Renal cortical epithelial cell (primary cell): ENCODE data around the gene MEDAG. TPM values are rescaled to one million over a fixed set of nuclear protein-coding genes. Genes with fewer than 3 reads are reported as not detected.

Experiments
- DNase-seq: peaks from one replicate; pipeline ENCODE4 v3.0.0-alpha.2; 2011; ENCODE audit warnings: low read depth
- total RNA-seq: library from RNA; depleted of rRNA; stranded (reverse); fragments of >200 nt; gene quantifications from 2 replicates; pipeline ENCODE4 v1.2.3, GENCODE V29; 2014

Gene MEDAG
- total RNA-seq, 1 donor from 2014 or later: 0.10 TPM

DNA sequence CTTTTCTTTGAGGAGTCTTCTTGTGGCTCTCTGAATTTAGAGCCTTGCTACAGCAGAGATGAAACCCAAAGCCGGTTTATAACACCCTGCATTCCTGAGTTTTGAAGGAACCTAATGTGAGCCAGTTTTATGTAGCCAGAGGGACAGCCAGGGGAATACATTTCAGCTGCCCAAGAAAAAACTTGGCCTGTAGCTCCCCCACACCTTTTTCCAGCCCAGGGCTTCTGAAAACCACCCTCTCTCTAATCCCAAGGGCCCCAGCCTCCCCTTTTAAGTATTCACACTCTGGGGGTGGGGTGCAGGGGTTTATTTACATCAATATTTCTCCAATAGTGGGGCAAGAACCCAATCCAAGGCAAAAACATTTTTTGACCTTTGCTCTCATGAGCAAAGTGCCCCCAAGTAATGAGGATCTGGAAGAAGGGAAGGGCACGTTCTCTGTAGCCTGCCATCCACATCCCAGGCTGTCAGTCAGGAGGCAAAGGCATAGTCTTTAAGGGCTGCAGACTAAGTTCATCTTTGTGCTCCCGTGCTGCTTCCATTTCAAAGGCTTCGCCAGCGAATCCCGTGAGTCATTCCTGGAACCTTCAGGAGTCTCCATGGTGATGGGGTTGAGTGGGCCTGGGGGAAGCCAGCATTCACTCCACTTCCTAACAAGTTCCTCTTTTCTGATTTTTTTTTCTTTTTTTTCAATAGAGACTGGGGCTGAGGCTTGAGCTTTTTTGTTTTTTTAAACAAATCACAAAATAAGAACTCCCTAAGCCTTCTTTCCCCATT, 33.2 kb upstream of the MEDAG start:
- DNase-seq: peak; percentile 80

DNA sequence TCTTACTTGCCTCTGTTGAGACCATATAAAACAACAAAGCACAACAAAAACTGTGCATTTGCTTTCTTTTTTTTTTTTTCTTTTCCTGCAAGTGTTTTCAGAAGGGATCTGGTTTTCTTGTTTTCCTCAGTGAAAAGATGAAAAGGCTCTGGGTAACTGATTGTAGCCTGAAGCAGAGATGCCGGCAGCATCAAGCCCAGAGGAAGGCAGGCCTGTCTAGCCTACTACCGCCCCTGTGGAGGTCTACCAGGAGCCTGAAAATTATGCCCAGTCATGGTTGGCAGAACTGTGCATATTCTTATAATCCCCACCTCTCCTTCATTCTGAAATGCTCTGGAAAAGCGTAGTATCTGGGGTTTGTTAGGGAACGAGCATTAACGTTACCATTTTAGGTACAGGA, 32.6 kb upstream of the MEDAG start:
- no peak for DNase-seq

DNA sequence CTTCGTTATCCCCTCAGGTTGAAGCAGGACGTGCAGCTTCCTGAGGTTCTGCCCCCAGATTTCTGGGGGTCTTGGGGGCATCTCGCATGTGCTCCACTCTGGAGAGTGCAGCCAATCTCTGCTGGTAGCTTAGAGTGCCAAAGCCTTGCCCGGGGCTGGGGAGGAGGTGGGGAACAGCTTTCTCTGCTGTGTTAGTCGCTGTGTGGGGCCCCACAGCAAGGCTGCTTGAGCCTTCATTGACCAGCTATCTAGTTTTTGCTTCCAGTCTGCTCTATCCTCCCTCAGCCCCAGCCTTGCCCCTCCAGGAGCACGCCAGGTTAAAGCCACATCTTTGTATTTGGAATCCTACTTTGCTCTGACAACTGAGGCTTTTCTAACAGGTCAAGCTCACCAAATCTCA, 32.0 kb upstream of the MEDAG start:
- no peak for DNase-seq

DNA sequence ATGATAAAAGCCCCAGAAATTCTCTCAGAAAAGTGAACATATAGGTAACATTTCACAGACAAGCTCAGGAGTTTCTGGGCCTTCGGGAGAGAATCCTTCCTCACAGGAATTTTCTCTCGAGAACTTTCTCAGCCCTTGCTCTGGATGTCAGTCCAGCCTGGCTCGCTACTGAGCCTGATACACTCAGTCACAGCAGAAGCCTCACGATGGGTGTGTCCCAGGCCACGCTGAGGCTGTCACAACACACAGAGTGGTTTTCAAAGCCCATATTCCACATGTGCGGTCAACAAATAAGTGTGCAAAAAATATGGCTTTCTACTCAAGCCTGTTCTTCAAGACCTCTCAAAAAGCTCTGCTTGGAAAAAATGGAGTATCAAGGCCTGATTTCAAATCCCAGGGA, 31.5 kb upstream of the MEDAG start:
- no peak for DNase-seq

DNA sequence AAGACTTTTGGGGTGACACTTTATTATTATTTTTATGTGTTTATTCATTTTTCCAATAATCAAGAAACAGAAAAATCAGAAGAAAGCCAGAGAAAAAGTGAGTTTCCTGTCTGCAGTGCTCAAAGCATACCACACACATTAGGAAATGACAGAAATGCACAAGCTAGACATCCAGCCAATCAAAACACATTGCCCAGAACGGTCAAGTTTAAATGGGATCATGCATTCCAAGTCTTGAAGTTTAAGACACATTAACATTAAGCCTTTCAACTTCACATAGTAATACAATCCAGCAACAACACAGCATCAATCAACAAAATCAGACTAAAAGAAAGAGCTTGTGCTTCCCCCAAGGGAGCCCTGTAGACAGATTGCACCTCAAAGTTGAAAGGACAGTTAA, 28.7 kb upstream of the MEDAG start:
- DNase-seq: peak; percentile 48

DNA sequence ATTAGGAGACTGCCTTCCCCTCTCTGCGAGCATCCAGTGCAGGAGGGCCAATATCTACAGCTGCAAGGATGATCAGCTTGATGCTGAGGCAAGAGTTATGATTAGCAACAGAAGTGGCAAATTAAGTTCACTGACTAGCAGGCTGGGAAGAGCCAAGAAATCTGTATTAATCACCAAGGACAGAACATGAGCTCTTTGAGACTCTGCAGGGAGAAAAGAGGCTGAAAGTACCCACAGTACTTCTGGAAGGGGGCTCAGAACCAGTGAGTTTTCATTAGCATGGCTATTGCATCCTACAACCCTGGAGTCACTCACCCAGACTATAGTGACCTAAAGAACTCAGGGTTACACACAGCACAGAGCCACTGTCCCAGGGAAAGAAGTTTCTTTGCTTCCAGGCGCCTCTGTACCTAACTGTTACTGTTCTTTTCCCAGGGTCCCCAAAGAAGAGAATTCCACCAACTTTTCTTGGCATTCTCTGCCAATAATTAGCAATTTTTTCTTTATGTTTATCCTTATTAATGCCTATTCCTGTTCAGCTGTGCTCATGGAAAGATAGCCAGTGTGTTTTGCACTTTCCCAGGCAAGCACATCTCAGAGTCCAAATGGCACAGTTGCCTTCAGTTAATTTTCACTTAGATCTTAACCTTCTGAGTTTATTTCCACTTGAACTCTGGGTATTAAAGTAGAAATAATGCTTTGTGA, 25.8 kb upstream of the MEDAG start:
- DNase-seq: peak; percentile 27

DNA sequence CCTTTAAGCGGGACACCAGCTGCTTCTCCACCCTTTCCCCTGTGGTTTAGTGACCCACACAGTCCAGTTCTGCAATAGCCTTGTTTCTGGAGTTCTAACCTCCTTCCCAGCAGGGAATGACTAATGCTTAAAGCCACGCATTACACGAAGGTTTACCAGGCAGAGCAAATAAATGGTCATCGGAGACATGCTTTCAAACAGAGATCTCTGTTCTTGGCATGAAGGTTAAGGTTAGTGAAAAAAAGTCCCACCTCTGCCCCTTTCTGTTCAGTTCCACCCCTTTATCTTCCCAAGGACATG, 25.3 kb upstream of the MEDAG start:
- peak; percentile 95 for DNase-seq

DNA sequence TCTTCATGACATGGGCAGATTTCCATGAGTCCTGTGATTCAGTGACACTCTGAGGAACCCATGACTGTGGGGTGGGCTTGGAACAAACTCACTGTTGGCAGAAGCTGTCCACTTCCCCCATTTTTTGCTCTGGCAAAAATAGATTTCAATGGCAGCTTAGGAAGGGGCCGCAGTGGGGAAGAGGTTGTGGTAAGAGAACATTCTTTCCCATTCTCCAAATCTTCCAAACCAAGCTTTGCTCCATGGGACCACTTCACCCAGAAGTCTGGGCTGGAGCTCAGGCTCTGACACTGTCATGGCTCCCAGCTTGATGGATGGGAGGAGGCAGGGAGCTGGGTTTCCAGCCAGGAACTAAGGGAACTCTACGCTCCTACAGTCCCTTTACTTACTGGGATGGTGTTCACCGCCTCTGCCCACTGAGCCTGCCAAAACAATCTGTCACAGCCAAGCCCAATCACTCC, 24.9 kb upstream of the MEDAG start:
- no peak for DNase-seq

DNA sequence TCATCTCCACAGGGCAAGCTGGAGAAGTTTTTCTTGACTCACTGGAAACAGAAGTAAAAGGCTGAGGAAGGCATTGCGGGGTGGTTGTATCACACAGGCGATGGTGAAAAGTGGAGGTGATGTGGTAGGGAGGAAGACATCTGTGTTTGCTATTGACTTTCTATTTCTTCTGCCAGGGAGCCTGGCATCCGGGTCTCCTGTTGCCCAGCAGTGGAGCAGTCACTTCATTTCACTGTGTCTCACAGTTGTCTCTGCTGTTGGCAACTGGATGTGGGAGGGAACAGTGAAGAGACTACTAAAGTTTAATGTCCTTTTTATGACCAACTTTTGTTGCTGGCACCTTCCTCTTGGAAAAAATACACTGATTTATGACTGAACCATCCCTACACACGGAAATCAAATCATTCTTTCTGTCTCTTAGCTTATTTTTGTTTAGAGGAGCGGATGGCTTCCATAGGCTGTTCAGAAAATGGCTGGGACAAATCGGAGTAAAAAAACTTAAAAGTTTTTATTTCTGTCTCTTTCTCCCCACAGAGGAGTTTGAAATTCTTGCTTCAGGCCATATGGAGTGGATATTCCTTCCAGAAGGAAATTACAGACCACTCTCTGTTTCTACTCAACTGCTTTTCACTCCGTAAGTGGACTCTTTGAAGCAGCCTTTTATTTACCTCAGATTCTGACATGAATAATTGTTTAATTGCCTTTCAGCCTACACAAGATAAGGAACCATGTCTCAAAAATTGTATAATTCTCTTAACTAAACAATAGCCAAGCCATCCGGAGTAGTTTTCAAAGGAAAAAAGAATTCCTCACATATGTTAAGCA, 23.8 kb upstream of the MEDAG start:
- DNase-seq: no peak

DNA sequence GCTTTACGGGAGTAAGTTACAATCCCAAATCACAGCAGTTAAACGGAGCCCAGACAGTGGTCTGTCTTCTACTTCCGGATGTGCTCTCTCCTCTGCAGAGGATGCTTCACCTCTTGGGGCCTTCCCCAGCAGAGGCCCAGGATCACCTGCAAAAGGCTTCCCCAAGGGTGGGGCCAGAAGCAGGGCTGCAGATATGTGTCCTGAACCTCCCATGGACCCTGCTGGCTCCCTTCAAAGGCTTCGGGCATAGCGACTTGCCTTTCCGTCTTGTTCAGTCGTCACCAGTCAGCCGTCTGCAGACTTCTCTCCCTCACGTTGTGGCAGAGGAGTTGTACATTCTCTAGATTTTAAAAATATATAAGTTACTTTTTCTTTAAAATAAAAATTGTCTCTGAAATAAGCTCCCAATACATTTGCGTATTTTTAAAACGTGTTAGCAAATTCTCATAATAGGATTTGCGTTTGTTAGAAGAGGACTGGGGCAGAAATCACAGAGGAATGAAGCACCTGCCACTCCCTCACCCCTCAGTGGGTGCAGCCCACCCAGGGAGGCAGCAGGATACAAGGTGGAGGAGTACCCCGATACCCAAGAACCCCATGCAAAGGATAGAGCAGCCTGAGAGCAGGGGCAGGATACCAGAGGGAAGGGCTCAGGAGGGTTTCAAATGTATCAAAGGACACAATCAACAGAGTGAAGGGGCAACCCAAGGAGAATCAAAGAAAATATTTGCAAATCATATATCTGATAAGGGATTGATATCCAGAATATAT, 22.9 kb upstream of the MEDAG start:
- no peak for DNase-seq

DNA sequence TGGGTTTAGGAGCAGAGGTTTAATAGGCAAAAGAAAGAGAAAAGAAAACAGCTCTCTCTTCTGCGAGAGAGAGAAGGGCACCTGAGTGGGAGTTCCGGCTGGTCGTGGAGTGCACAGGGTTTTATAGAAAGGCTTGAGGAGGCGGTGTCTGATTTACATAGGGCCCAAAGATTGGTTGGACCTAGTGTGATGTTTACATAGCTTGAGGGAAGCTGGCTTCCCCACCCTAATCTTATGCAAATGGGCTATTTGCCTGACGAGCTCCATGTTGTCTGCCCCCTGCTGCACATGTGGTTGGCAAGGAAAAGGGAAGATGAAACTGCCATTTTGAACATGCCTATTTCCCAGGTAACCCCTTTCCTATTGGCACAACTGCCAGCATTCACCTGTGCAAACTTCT, 21.5 kb upstream of the MEDAG start:
- DNase-seq: no peak

DNA sequence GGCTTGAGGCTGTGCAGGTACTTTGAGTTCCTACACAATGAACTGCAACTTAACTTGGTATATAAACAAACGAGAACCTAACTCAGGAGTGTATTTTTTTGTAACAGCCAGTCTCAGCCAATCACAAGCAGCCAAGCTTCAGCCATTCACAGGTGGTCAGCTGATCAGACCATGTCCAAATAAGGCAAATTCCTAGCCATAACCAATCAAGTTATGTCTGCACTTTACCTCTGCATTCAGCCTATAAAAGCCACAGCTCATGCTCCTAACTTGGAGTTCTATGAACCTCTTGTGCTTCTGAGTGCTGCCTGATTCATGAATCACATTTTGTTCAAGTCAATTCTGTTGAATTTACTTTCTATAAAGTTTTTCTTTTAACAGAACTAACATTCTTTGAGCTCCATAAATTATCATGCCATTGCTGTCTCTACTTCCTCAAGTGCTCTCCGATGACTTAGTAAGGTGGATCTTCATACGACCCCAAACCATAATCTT, 16.8 kb upstream of the MEDAG start:
- no peak for DNase-seq

DNA sequence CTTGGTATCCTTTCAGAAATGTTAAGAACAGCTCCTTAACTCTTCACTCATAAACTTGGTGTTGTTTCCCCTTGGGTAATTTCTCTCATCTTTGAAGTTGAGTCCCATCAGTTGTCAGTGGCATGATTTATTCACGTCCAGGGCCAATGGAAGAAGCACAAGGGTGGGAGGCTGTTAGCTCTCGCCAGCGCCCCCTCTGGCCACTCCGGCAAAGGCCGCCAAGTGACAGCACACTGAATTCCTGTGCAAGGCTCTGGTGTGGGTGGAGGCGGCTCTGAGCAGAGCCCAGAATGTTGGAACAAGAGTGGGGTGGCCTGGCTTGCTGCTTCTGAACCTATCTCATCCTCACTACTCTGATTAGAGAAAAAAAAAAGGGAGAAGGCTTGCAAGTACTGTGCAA, 13.1 kb upstream of the MEDAG start:
- DNase-seq: no peak

DNA sequence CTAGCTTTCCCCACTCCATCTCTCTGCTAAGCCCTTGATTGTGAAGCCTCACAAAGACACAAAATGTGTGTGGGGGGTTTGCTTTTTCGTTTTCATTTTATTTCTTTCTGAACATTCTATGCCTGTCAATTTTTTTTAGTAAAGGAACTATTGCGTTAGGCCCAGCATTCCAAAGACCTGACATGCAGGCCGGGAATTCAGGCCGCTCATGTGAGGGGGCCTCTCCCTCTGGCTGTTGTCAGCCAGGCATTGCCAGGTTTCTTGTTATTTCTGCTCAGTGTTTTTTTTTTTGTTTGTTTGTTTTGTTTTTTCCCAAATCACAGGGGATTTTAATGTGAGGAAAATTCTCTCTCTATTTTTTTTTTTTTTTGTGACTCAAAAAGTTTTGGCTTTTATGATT, 10.3 kb upstream of the MEDAG start:
- DNase-seq: peak; percentile 65

DNA sequence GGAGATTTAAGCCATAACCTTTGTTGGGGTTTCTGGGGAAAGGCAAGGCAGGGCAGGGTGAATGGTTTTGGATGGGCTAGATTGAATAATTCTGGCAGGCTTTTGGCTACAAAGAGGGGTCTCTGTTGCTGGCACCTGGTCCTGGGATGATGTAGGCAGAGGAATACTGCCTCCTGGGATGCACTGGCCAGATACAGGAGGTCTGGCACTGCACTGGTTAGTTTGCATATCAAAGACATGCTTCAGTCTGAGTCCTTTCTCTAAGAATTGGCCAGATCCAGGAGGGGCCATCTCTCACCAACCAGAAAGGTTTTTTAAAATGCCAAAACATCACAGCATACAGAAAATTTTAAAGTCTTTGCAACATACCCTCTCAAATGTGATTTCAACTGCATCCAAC, 8.0 kb upstream of the MEDAG start:
- DNase-seq: no peak

DNA sequence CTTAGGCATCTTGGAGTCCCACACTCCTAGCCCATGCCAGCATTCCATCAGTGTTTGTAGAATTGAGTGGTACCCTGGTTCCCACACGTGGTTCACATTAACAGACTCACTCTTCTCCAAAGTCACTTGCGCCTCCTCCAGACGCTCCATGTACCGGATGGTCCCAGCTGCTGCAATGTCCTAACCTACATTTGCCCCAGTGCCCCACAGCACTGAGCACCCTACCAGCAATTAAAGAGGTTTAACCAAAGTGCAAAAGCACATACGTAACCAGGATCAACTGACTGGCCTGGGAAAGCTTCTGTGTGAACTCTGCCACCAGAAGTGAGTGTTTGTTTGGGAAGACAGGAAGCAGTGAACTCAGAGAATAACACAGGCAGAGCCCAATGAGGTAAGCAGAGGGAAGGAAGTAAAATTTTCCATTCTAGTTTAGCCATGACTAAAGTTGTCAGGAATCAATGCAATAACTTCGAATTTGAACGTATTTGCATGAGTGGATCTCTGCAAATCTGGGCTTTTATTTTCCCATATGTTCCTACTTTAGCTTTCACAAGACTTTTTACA, 7.3 kb upstream of the MEDAG start:
- peak; percentile 86 for DNase-seq

DNA sequence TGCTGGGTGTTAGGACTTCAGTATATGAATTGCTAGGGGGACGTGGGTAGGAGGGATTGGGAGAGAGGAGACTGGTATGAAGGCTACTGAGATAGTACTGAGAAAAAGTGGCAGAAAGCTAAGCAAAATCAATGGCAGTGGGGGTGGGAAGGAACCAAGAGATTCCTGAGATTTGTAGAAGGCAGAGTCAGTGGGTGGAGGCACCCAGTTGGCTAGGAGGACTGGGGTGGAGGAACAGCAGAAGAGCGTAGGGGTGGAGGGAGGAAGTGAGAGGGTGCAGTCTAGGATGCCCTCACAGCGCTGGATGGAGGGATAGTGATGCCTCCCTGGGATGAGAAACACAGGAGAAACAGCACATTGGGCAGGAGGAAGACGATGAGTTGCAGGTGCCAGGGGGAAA, 5.6 kb upstream of the MEDAG start:
- no peak for DNase-seq

DNA sequence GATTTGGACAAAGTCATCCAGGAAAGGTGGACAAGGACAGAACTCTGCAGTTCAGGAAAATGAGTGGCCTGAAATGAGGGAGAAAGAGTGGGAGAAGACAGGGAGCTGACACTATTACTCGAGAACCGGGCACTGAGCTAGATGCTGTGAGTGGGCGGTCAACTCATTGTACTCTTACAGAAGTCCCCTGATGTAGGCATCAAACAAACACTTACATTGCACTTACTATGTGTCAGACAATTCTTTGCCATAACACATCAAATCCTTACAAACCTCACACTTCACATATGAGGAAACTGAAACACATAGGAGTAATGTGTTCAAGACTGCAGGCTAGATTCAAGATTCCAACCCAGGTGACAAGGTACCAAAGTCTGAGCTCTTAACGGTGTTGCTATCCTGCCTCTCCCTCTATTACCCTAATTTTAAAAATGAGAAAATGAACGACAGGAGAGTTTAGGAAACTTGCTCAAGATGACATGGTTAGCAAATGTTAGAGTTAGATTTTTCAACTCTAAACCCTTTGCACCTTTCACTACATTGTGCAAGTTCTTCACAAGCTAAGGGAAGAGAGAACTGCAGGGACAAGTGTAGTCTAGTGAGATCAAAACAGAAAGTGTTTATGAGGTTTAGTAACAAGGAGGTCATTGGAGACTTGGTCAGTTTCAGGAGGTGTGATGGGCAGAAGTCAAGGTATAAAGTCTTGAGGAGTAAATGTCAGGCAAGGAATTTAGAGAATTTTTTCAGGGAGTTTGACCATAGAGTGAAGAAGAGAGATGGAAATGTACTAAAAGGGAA, 4.9 kb upstream of the MEDAG start:
- no peak for DNase-seq

DNA sequence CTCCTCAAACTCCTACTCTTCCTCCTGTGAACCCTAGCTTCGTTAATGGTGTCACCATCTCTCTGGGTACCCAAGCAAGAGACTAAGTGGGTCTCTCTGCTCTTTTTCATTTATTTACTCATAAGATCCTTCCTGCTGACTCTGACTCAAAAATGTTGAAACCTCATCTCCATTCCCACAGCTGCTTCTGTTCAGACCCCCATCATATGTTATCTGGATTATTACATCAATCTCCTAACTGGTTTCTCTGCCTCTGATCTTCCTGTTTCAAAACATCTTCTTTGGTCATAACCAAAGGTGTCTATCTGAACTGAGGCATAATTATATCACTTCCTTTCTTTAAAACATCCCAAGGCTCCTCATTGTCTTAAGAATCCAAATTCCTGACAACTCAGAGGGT, 2.0 kb upstream of the MEDAG start:
- DNase-seq: no peak

DNA sequence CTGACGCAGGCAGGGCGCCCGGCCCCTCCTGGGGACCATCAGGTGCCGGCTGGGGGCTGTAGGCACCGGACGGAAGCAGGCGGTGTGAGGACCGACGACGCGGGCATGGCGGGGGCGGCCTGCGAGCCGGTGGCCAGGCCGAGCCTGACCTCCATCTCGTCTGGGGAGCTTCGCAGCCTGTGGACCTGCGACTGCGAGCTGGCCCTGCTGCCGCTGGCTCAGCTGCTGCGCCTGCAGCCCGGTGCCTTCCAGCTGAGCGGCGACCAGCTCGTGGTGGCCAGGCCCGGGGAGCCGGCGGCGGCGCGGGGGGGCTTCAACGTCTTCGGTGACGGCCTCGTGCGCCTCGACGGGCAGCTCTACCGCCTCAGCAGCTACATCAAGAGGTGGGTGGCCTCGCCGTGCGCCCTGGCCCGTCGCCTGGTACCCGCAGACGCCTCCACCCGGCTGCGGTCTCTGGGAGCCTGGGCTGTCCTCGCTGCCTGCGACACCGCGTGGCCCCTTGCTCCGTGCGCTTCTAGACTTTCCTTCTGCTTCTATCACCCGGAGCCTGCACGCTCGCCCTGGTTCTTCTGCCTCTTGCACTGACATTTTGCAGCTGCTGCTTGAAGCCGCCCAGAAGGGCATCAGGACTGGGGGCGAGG, 460 bp downstream of the MEDAG start:
- DNase-seq: no peak
